ENCODE results near the gene TRPM7. TPM values are rescaled to one million over a fixed set of nuclear protein-coding genes. Genes with fewer than 3 reads are reported as not detected.

Gene TRPM7
- total and polyA plus RNA-seq, 2 of the 13 experiments (the other 11 are each of a cell fraction or from before 2014, with no cell fraction given) = 11.0 to 36.0 TPM

- CTCF ChIA-PET (ENCODE audit: low intra/inter-chr PET ratio, low total read pairs) = no interaction called here
- no TSS peak for BruUV-seq (replicated peaks)
- H3K4me2 ChIP-seq (ENCODE audit: low read depth, low read length) = no peak overlapping the region
- H3K79me2 ChIP-seq (ENCODE audit: insufficient read depth, low read length) = no peaks in the 10 kb centered on the region
- H3K9me3 ChIP-seq (ENCODE audit: low read length) = no peaks in the 10 kb centered on the region
- in situ Hi-C loops (cut with HindIII; ENCODE audit: extremely low pct_ligation_motif_present, low pct_unique_long_range_greater_than_20kb) = no loop called here
- no peaks in the 10 kb centered on the region for H3K27me3 ChIP-seq (ENCODE audit: control insufficient read depth in 1 of 2, insufficient read depth in 2 of 2, low read length in 2 of 2)
- intact Hi-C loops (cut with micrococcal nuclease; ENCODE audit: unreplicated experiment) = no loop called here
- no peak overlapping the region for H3K9ac ChIP-seq (ENCODE audit: insufficient read depth, low read depth, low read length)
- no peak overlapping the region for H2AFZ ChIP-seq (ENCODE audit: low read length)
- TF ChIP-seq NCOA1 (CRISPR knock-in tag; IDR thresholded peaks at IDR 0.05) (no peak), NBN (conservative IDR thresholded peaks at IDR 0.05) (no peak), BCL6 (CRISPR knock-in tag; IDR thresholded peaks at IDR 0.05) (no peak), ZMAT3 (CRISPR knock-in tag; conservative IDR thresholded peaks at IDR 0.05) (no peak), ZNF652 (CRISPR knock-in tag; IDR thresholded peaks at IDR 0.05; ENCODE audit: borderline replicate concordance, low read depth) (no peak), DPF2 (CRISPR knock-in tag; IDR thresholded peaks at IDR 0.05; ENCODE audit: borderline replicate concordance, low read depth) (no peak), ZNF709 (CRISPR knock-in tag; IDR thresholded peaks at IDR 0.05) (no peak), SNAI1 (CRISPR knock-in tag; IDR thresholded peaks at IDR 0.05; ENCODE audit: borderline replicate concordance) (no peak), NKX3-1 (CRISPR knock-in tag; IDR thresholded peaks at IDR 0.05) (no peak), SOX13 (IDR thresholded peaks at IDR 0.05) (no peak), SOX13 (CRISPR knock-in tag; conservative IDR thresholded peaks at IDR 0.05 in 1 of 2, IDR thresholded peaks at IDR 0.05 in 1 of 2) (no peak)
- H4K20me1 ChIP-seq (ENCODE audit: insufficient read depth, low read length) = no peaks in the 10 kb centered on the region
- FAIRE-seq (no peak), DNase-seq (ENCODE audit: low spot score) (no peak), ATAC-seq (no peak)
- H3K4me3 ChIP-seq (replicated peaks in 1 of 3; ENCODE audit: insufficient read depth in 1 of 3, low read depth in 2 of 3, low read length in 3 of 3) = no peak overlapping the region
- 66% methylated on average over 3 of the region's 3 CpGs for WGBS (ENCODE audit: low lambda C conversion rate)
- H3K4me1 ChIP-seq (ENCODE audit: insufficient read depth, low read length) = no peaks in the 10 kb centered on the region
- no peak overlapping the region for H3K27ac ChIP-seq (ENCODE audit: extremely low read length, insufficient read depth, low read length)
- H3K36me3 ChIP-seq (replicated peaks in 1 of 2; ENCODE audit: control insufficient read depth in 1 of 2, insufficient read depth in 2 of 2, low read length in 2 of 2) = peaks cover 8 to 46% of the 10 kb centered on the region in 2 experiments
- POLR2A ChIA-PET = no interaction called here
These were observed 92.8 kb downstream of the TRPM7 start for GRCh38 chr15:50593761-50594160.

GRCh38 chr15:50590288-50590687 lies 96.3 kb downstream of the TRPM7 start:
- Histone ChIP-seq H2AFZ (ENCODE audit: low read length) (no peak overlapping the region), H3K4me1 (ENCODE audit: insufficient read depth, low read length) (no peaks in the 10 kb centered on the region), H3K27ac (ENCODE audit: extremely low read length, insufficient read depth, low read length) (no peak overlapping the region), H4K20me1 (ENCODE audit: insufficient read depth, low read length) (no peaks in the 10 kb centered on the region), H3K9me3 (ENCODE audit: low read length) (no peaks in the 10 kb centered on the region), H3K79me2 (ENCODE audit: insufficient read depth, low read length) (no peaks in the 10 kb centered on the region), H3K36me3 (replicated peaks in 1 of 2; ENCODE audit: control insufficient read depth in 1 of 2, insufficient read depth in 2 of 2, low read length in 2 of 2) (peaks cover 3 to 59% of the 10 kb centered on the region in 2 experiments), H3K4me3 (replicated peaks in 1 of 3; ENCODE audit: insufficient read depth in 1 of 3, low read depth in 2 of 3, low read length in 3 of 3) (no peak overlapping the region), H3K4me2 (ENCODE audit: low read depth, low read length) (no peak overlapping the region), H3K27me3 (ENCODE audit: control insufficient read depth in 1 of 2, insufficient read depth in 2 of 2, low read length in 2 of 2) (no peaks in the 10 kb centered on the region), H3K9ac (ENCODE audit: insufficient read depth, low read depth, low read length) (no peak overlapping the region)
- ChIA-PET CTCF (ENCODE audit: low intra/inter-chr PET ratio, low total read pairs) (no interaction called here), POLR2A (no interaction called here)
- no TSS peak for BruUV-seq (replicated peaks)
- 100% methylated on average over 1 of the region's 1 CpG for WGBS (ENCODE audit: low lambda C conversion rate)
- no peak for FAIRE-seq
- in situ Hi-C loops (cut with HindIII; ENCODE audit: extremely low pct_ligation_motif_present, low pct_unique_long_range_greater_than_20kb) (no loop called here), intact Hi-C loops (cut with micrococcal nuclease; ENCODE audit: unreplicated experiment) (no loop called here)
- no peak for ATAC-seq
- no peak for DNase-seq (ENCODE audit: low spot score)
- no peak for TF ChIP-seq KLF11 (CRISPR knock-in tag; IDR thresholded peaks at IDR 0.05)
- no peak for TF ChIP-seq TOPORS (CRISPR knock-in tag; IDR thresholded peaks at IDR 0.05)
- TF ChIP-seq ZNF800 (CRISPR knock-in tag; IDR thresholded peaks at IDR 0.05) = no peak
- TF ChIP-seq STAT6 (CRISPR knock-in tag; IDR thresholded peaks at IDR 0.05; ENCODE audit: borderline replicate concordance) = no peak
- TF ChIP-seq PRMT3 (CRISPR knock-in tag; IDR thresholded peaks at IDR 0.05; ENCODE audit: borderline replicate concordance, low read depth) = no peak
- TF ChIP-seq, protein P1, sequence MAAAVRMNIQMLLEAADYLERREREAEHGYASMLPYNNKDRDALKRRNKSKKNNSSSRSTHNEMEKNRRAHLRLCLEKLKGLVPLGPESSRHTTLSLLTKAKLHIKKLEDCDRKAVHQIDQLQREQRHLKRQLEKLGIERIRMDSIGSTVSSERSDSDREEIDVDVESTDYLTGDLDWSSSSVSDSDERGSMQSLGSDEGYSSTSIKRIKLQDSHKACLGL (CRISPR knock-in tag; IDR thresholded peaks at IDR 0.05) = no peak
